Smooth muscle cell (in vitro differentiated cells): ENCODE measurements around the gene PLD1. TPM values are rescaled to one million over a fixed set of nuclear protein-coding genes. Genes with fewer than 3 reads are reported as not detected.
A peak's percentile ranks its signal among the peaks of the same experiment; 100 is the strongest.
"Not testable (repeated sequence)": the region's sequence is repeated elsewhere in the genome, so short reads cannot be mapped to it uniquely, and the experiment has no call there.

Experiments
- DNase-seq: peaks from one replicate; lab custom pipeline; 2025; ENCODE audit not compliant: unreplicated experiment; lab: John Stamatoyannopoulos, UW
- H2AFZ ChIP-seq: fragments of 200-600 bp; sonication (generic); 2 replicates; pipeline ENCODE4 v1.6.0; 2016; ENCODE audit warnings: antibody characterized with exemption, low read depth, mild to moderate bottlenecking
- H3F3A ChIP-seq: fragments of 200-600 bp; sonication (generic); 2 replicates; pipeline ENCODE4 v1.6.0; 2017; ENCODE audit warnings: antibody characterized with exemption, low read depth
- H3K27ac ChIP-seq: fragments of 200-600 bp; sonication (generic); 2 replicates; pipeline ENCODE4 v1.5.1; 2016; ENCODE audit warnings: low read depth, mild to moderate bottlenecking
- H3K27me3 ChIP-seq: fragments of 200-600 bp; sonication (generic); 2 replicates; pipeline ENCODE4 v1.6.1; 2016; ENCODE audit warnings: low read depth, mild to moderate bottlenecking
- H3K36me3 ChIP-seq: fragments of 200-600 bp; sonication (generic); 2 replicates; pipeline ENCODE4 v1.5.1; 2016; ENCODE audit warnings: low read depth
- H3K4me1 ChIP-seq: fragments of 200-600 bp; sonication (generic); 2 replicates; pipeline ENCODE4 v1.5.1; 2016; ENCODE audit warnings: low read depth
- H3K4me2 ChIP-seq: fragments of 200-600 bp; sonication (generic); 2 replicates; pipeline ENCODE4 v1.6.0; 2016; ENCODE audit warnings: mild to moderate bottlenecking
- H3K4me3 ChIP-seq: fragments of 200-600 bp; sonication (generic); 2 replicates; pipeline ENCODE4 v1.5.1; 2016; ENCODE audit warnings: mild to moderate bottlenecking
- H3K79me2 ChIP-seq: fragments of 200-600 bp; sonication (generic); 2 replicates; pipeline ENCODE4 v1.6.0; 2016; ENCODE audit warnings: low read depth, mild to moderate bottlenecking
- H3K9ac ChIP-seq: fragments of 200-600 bp; sonication (generic); 2 replicates; pipeline ENCODE4 v1.6.0; 2016; ENCODE audit warnings: low read depth
- H3K9me3 ChIP-seq: fragments of 200-600 bp; sonication (generic); replicated peaks from 2 replicates; pipeline ENCODE4 v1.5.1; 2016; ENCODE audit warnings: low read depth
- H4K20me1 ChIP-seq: fragments of 200-600 bp; sonication (generic); 2 replicates; pipeline ENCODE4 v1.6.0; 2016; ENCODE audit warnings: low read depth
- CTCF ChIP-seq: fragments of 200-600 bp; sonication (generic); IDR thresholded peaks from 2 replicates; pipeline ENCODE4 v1.5.1; 2017; ENCODE audit warnings: borderline replicate concordance, mild to moderate bottlenecking, antibody characterized with exemption; ENCODE audit not compliant: insufficient read depth, poor library complexity, severe bottlenecking
- WGBS: methylation state at CpG from one replicate; pipeline ENCODE4 v1.1.7; 2016; ENCODE audit warnings: low lambda C conversion rate; 5-methylcytosine and 5-hydroxymethylcytosine counted together
- polyA plus RNA-seq: library from polyadenylated mRNA; unstranded; fragments of >200 nt; fragmentation: Nextera tagmentation; extraction: Ambion mirVana; gene quantifications from 2 replicates; pipeline ENCODE4 v1.2.1, GENCODE V29; 2016
- total RNA-seq: library from RNA; depleted of rRNA; stranded (reverse); fragments of >200 nt; gene quantifications from 2 replicates; pipeline ENCODE4 v1.2.3, GENCODE V29; 2014

The PLD1 gene
- total and polyA plus RNA-seq, 2 experiments from 2014 or later, result 15.2 to 36.1 TPM

GRCh38 chr3:171694888-171695287 lies 115.4 kb downstream of the PLD1 start:
- WGBS, result 91% methylated on average over 1 of the region's 1 CpG

GRCh38 chr3:171692551-171692950 lies 117.7 kb downstream of the PLD1 start:
- H3K4me3 ChIP-seq, H3K4me1 ChIP-seq, H3K79me2 ChIP-seq, DNase-seq, H4K20me1 ChIP-seq, H3K27ac ChIP-seq, H3K27me3 ChIP-seq, H3K4me2 ChIP-seq, H2AFZ ChIP-seq, H3K36me3 ChIP-seq, H3K9me3 ChIP-seq, H3K9ac ChIP-seq, H3F3A ChIP-seq: not testable (repeated sequence)
- WGBS, result 97% methylated on average over 9 of the region's 9 CpGs

More at GRCh38 chr3:171694888-171695287, 115.4 kb downstream of the PLD1 start:
- TF ChIP-seq CTCF, result no peak
- Histone ChIP-seq H3K4me3 (no peak overlapping the region), H3F3A (no peaks in the 10 kb centered on the region), H3K27me3 (no peaks in the 10 kb centered on the region), H3K79me2 (no peaks in the 10 kb centered on the region), H3K4me1 (no peaks in the 10 kb centered on the region), H3K36me3 (no peaks in the 10 kb centered on the region), H3K4me2 (peak overlapping the region; percentile 2), H3K27ac (peak overlapping the region; percentile 4), H2AFZ (no peak overlapping the region), H3K9me3 (no peaks in the 10 kb centered on the region), H3K9ac (no peak overlapping the region), H4K20me1 (no peaks in the 10 kb centered on the region)
- DNase-seq, result no peak

GRCh38 chr3:171691485-171691884 lies 118.8 kb downstream of the PLD1 start:
- Histone ChIP-seq H2AFZ (no peak overlapping the region), H4K20me1 (no peaks in the 10 kb centered on the region), H3K27ac (no peak overlapping the region), H3K9ac (no peak overlapping the region), H3K4me3 (no peak overlapping the region), H3K4me1 (no peaks in the 10 kb centered on the region), H3K36me3 (peaks cover 7% of the 10 kb centered on the region), H3K4me2 (no peak overlapping the region), H3K79me2 (no peaks in the 10 kb centered on the region), H3F3A (no peaks in the 10 kb centered on the region), H3K9me3 (no peaks in the 10 kb centered on the region), H3K27me3 (no peaks in the 10 kb centered on the region)
- no peak for DNase-seq
- WGBS, result 97% methylated on average over 1 of the region's 1 CpG
- TF ChIP-seq CTCF, result no peak

GRCh38 chr3:171690281-171690680 lies 120.0 kb downstream of the PLD1 start:
- H3K27ac ChIP-seq, result no peak overlapping the region
- H3K9me3 ChIP-seq, result no peaks in the 10 kb centered on the region

More at GRCh38 chr3:171690281-171690680, 120.0 kb downstream of the PLD1 start:
- Histone ChIP-seq H2AFZ (no peak overlapping the region), H3K36me3 (peaks cover 8% of the 10 kb centered on the region), H3K4me2 (no peak overlapping the region), H4K20me1 (no peaks in the 10 kb centered on the region), H3K4me1 (no peaks in the 10 kb centered on the region), H3F3A (no peaks in the 10 kb centered on the region), H3K79me2 (no peaks in the 10 kb centered on the region), H3K9ac (no peak overlapping the region), H3K4me3 (no peak overlapping the region), H3K27me3 (no peaks in the 10 kb centered on the region)
- no peak for TF ChIP-seq CTCF
- no peak for DNase-seq
